Measurements from ENCODE around the gene FCSK.

Gene FCSK

DNA sequence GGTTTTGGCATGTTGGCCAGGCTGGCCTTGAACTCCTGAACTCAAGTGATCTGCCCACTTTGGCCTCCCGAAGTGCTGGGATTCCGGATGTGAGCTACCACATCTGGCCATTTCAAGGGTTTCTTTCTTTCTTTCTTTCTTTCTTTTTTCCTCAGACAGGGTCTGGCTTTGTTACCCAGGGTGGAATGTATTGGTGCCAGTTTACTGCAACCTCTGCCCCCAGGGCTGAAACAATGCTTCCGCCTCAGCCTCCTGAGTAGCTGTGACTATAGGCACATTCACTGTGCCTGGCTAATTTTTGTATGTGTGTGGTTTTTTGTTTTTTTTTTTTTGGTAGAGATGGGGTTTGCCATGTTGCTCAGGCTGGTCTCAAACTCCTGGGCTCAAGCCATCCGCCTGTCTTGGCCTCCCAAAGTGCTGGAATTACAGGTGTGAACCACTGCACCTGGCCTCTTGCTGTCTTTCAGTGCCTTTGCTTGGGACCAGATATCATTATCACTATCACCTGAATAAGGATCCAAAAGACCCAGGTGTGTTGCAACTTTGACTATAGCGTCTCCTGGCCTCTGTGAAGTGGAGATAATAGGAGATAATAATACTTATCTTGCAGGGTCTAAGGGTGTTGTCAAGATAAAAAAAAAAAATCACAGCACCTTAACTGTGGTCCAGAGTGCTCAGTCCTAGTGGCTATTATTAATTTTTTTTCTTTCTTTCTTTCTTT lies 3.2 kb downstream of the FCSK start:
- DNase-seq, result no peak

DNA sequence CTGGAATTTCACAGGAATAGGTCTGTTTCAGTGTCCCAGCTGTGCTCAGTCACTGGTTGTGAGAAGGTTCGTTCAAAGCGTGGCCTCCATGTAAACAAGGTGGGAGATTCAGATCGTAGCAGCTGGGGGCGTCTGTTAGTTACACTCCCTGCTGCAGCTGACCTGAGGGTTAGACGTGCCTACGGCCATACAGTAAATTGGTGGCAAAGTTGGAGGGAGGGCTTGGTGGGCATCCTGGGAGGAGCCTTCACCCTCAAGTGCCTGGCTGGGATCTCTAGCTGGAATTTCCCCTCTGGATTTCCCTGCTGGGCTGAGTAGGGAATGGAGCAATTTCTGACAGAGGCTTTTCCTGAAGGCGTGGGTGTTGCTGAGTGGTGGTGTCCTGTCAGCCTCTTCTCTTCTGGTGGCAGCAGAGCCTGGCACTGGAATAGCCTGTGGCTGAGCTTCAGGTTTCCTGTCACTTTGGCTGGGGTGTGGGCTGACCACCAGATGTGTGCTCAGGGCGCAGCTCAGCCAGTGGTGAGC lies 6.4 kb downstream of the FCSK start:
- DNase-seq, result no peak

DNA sequence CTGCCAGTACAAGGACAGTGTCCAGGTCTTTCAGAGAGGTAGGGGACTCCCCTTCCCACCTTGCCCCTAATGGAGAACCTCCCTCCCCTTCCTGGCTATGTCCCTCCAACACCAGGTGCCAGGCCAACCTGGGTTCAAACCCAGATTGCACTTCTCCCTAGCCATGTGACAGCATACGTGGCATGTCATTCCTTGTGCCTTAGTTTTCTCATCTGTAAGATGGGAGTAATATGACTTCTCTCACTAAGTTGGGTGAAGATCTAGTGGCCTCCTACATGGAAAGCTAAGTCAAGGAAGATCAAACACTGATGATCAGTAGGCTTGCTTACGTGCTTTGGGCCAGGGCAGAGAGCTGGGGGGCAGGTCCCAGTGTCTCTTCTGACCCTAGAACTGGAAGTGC lies 8.8 kb downstream of the FCSK start:
- DNase-seq, result no peak

DNA sequence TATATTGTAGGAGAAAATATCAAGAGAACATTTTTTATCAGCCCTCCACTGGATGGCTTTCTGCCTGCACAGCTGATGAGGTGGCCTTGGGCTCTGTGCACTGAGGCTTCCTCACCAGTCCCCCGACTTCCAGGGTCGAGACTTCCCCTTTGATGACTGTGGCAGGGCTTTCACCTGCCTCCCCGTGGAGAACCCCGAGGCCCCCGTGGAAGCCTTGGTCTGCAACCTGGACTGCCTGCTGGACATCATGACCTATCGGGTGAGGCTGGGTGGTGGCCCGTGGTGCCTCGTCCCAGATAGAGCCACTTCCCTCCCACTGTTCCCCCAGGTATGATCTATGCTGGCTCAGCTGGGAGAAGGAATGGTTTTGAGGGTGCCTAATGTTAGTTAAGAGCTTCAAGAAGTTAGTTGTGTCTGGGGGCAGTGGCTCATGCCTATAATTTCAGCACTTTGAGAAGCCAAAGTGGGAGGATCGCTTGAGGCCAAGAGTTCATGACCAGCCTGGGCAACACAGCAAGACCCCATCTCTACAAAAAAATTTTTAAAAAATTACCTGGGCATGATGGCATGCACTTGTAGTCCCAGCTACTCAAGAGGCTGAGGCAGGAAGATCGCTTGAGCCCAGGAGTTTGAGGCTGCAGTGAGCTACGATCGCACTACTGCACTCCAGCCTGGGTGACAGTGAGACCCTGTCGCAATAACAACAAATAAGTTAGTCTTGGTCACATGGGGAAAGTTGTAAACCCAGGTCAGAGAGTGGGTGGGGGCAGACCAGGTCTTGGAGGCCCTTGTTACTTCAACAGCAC lies 11.8 kb downstream of the FCSK start:
- DNase-seq, result no peak

DNA sequence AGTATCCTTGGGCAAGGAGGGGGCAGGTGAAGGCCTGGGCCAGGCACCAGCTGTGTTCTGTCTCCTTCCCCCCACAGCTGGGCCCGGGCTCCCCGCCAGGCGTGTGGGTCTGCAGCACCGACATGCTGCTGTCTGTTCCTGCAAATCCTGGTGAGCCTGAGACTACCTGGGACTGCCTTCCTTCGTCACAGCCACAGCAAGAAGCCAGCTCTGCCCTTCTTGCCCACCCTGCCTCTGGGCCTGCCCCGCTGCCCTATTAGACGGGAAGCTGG lies 12.3 kb downstream of the FCSK start:
- DNase-seq, result no peak

DNA sequence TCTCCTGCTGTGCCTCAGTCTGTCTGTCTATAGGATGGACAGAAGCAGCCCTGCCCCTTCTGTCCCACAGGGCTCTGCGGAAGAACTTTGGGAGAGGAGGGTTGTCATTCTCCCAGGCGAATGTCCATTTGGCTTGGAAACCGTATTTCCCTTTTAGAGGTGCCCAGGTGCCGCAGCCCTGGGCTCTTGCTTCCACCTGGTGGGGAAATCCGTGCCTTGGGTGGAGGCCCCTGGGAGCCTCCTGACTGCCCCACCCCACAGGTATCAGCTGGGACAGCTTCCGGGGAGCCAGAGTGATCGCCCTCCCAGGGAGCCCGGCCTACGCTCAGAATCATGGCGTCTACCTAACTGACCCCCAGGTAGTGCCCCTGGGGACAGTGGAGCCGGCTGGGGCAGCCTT lies 12.7 kb downstream of the FCSK start:
- DNase-seq, result no peak

DNA sequence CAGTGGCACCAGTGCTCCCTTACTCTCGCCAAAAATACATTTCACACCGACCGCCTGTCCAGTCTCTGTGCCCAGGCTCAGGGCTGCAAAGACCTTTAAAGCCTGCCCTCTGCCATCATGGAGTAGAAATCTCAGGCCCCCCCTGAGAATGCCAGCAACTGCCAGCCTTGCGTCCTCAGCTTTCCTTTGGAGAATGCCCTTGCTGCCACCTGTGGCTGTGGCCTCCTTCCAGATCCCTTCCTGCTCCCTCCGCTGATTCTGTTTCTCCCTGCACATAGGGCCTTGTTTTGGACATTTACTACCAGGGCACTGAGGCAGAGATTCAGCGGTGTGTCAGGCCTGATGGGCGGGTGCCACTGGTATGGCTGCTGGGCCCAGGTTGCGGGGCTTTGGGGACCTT lies 13.2 kb downstream of the FCSK start:
- DNase-seq, result no peak

DNA sequence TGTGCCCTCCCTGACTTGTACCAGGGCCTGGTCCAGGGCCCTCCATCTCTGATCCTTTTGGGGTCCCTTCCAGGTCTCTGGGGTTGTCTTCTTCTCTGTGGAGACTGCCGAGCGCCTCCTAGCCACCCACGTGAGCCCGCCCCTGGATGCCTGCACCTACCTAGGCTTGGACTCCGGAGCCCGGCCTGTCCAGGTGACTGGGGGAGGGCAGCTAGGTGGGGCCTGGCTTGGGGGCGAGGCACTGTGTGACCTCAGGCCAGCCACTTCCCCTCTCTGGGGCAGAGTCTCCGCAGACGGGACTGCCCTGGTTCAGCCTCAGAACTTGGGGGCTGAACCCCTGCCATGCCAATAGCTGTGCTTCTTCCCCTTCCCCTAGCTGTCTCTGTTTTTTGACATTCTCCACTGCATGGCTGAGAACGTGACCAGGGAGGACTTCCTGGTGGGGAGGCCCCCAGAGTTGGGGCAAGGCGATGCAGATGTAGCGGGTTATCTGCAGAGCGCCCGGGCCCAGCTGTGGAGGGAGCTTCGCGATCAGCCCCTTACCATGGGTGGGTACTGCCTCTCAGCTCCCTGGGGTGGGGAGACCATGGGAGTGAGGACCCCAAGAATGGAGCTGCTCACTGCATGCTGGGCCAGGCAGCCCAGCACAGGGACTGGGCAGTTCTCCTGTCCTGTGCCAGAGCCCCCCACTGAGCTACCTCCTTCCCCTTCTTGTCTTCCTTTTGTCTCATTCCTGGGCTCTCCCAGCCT lies 14.6 kb downstream of the FCSK start:
- DNase-seq, result no peak

DNA sequence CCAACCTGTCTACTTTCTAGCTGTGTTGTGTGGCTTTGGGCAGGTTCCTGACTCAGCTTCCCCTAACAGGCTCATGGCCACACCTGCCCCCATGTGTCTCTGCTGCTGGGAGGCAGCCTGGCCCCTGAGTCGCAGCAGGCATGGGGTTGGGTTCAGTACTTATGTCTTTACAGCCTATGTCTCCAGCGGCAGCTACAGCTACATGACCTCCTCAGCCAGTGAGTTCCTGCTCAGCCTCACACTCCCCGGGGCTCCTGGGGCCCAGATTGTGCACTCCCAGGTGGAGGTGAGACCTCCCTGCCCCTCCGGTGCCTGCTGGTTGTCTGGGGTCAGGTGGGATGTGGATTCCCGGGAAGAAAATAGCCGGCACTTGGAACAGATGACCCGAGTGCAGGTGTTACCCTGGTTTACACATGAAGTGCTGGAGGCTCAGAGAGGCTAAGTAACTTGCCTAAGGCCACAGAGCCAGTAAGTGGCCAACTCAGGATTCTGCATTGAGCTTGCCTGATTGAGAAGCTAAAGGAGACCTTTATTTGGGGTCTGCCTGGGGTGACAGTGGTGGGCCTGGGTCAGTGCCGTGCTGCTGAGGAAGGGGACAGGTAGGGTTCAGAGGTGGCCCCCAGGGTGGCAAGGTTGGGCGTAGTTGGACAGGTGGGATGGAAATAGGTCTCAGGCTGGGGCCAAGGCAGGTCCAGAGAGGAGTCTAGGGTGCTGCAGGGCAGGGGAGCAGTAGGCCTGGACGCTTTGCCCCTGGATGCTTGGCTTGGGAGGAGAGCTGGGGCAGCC lies 15.9 kb downstream of the FCSK start:
- DNase-seq, result no peak

DNA sequence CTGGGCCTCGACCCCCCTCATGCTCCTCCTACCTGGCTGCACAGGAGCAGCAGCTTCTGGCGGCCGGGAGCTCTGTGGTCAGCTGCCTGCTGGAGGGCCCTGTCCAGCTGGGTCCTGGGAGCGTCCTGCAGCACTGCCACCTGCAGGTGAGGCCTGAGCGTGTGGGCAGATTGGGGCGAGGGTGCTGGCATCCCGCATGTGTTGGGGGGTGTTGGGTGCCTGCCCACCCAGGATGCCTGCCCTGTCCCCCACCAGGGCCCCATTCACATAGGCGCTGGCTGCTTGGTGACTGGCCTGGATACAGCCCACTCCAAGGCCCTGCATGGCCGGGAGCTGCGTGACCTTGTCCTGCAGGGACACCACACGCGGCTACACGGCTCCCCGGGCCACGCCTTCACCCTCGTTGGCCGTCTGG lies 16.5 kb downstream of the FCSK start:
- DNase-seq, result no peak

DNA sequence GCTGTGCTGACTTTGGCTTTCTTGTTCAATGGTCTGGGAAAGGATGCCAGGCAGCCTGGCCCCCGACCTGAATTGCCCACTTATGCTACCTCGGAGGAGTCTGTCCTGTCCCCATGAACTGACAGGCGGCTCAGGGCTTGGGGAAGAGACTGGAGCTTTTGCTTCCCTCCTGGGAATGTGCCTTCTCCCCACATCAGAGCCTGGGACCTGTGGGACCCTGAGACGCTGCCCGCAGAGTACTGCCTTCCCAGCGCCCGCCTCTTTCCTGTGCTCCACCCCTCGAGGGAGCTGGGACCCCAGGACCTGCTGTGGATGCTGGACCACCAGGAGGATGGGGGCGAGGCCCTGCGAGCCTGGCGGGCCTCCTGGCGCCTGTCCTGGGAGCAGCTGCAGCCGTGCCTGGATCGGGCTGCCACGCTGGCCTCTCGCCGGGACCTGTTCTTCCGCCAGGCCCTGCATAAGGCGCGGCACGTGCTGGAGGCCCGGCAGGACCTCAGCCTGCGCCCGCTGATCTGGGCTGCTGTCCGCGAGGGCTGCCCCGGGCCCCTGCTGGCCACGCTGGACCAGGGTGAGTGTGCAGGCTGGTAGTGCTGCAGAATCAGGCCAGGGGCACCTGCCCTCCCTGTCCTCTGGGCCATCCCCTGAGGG lies 18.5 kb downstream of the FCSK start:
- DNase-seq, result no peak

DNA sequence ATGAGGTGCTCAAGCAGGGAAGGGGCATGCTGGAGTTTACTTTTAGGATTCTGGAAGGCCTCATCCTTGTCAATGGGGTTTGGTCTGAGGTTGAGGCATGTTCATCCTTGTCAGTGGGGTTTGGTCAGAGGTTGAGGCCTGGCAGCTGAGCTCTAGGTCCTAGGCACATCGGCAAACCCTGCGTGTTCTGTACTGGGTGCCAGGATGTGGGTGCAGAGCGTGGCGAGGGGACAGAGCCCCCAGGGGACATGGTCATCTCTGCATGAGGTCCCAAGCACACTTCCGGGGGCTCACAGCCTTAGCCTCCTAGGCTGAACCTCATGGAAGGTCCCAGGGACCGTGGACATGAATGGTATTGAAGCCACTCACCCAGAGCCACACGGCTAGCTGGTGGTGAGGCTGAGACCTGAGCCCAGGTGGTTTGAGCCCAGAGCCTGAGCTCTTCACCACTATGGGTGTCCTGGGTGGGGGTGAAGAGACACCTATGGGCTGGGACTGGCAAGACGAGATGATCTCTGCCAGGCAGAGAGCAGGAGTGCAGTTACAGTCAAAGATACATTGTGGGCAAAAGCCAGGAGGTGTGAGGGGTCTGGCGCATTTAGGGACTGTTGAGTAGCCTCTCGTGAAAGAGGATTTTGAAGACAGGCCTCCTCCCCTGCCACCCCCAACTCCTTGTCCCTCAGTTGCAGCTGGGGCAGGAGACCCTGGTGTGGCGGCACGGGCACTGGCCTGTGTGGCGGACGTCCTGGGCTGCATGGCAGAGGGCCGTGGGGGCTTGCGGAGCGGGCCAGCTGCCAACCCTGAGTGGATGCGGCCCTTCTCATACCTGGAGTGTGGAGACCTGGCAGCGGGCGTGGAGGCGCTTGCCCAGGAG lies 19.3 kb downstream of the FCSK start:
- DNase-seq, result no peak

DNA sequence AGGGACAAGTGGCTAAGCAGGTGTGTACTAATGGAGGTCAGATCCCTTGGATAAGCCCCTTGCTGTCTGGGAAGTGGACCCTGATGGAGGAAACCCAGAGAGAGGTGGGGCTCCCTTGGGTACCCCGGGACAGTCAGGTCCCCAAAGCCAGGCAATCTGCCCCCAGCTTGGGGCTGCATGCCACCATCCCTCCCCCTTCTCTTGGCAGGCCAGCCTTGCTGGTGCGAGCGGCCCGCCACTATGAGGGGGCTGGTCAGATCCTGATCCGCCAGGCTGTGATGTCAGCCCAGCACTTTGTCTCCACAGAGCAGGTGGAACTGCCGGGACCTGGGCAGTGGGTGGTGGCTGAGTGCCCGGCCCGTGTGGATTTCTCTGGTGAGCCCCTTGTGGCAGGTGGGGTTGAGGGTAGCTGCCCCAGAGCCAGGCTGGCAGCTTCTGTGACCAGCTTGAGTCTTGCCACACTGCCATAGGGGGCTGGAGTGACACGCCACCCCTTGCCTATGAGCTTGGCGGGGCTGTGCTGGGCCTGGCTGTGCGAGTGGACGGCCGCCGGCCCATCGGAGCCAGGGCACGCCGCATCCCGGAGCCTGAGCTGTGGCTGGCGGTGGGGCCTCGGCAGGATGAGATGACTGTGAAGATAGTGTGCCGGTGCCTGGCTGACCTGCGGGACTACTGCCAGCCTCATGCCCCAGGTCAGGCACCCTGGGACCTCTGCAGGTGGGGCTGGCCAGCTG lies 20.1 kb downstream of the FCSK start:
- no peak for DNase-seq

DNA sequence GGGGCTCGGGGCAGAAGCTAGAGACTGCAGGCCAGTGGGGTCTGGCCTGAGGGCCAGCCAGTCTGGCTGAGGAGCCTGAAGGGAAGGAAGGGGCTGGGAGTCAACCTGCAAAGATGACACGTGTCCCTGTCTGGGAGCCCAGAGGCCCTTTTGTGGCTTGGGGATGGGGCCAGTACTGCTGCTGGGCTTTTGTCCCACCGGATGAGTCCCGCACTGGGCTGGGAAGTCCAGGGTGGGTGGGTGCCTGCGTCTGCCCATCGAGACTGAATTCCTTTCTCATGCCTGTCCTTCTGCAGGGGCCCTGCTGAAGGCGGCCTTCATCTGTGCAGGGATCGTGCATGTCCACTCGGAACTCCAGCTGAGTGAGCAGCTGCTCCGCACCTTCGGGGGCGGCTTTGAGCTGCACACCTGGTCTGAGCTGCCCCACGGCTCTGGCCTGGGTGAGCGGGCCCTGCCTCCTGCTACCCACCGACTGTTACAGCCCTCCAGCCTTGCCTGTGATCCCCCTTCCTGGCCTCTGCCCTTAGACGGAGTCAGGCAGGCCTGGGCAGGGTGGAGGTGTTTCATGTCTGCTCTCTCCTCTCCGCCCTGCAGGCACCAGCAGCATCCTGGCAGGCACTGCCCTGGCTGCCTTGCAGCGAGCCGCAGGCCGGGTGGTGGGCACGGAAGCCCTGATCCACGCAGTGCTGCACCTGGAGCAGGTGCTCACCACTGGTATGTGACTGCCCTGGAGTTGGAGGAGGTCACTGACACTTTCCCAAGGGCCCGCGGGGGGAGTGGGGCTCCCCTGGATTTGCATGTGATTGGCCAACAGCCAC lies 20.9 kb downstream of the FCSK start:
- no peak for DNase-seq

DNA sequence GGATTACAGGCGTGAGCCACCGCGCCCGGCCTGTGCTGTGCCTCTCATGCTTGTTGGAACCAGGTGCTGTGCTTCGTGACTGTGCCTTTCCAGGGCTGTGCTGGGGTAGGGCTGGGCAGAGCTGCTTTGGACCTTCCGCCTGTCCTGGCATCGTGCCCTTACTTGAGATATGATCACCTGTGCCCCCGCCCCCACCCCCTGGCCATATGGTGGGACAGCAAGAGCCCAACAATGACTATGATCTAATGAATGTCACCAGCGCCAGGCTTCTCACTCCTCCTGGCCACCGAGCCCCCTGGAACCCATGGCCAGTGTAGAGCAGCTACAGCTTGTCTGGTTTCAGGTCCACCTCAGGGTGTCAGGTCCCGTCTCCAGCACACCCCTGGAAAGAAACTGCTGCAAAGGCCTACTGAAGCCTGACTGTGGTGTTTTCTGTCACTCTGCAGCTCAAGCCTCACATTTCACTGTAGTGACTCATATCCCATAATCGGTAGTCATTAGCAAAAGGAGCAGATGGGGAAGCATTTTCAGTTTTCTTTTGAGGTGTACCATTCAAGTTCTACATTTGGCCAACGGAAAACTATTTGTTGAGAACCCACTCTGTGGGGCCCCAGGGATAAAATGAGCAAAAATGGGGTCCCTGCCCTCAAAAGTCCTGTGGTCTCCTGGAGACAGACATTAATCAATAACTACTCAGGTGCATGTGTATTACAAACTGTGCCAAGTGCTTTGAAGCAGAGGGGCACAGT lies 22.1 kb downstream of the FCSK start:
- no peak for DNase-seq

DNA sequence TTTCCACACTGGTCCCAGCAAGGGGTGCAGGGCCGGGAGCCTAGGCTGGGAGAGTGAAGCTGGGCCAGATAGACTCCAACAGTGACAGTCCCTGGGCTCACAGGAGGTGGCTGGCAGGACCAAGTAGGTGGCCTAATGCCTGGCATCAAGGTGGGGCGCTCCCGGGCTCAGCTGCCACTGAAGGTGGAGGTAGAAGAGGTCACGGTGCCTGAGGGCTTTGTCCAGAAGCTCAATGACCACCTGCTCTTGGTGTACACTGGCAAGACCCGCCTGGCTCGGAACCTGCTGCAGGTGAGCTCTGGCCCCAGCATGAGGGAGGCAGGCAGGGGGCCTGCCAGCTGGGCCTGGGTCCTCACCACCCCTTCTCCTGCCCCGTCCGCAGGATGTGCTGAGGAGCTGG lies 23.8 kb downstream of the FCSK start:
- DNase-seq, result no peak

DNA sequence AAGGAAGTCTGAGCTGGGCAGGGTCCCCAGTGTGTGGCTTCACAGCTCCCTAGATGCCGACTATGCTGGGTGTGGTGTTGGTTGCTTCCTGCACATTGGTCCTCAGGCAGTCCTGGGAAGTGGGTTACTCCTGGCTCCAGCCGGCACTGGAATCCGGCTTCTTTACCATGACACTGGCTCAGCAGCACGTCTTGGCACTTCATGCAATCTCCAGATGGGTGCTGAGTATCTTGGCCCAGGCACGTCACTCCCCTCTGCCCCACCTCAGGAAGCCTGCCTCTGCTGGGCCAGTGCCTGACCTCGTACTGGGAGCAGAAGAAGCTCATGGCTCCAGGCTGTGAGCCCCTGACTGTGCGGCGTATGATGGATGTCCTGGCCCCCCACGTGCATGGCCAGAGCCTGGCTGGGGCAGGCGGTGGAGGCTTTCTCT lies 24.5 kb downstream of the FCSK start:
- no peak for DNase-seq

DNA sequence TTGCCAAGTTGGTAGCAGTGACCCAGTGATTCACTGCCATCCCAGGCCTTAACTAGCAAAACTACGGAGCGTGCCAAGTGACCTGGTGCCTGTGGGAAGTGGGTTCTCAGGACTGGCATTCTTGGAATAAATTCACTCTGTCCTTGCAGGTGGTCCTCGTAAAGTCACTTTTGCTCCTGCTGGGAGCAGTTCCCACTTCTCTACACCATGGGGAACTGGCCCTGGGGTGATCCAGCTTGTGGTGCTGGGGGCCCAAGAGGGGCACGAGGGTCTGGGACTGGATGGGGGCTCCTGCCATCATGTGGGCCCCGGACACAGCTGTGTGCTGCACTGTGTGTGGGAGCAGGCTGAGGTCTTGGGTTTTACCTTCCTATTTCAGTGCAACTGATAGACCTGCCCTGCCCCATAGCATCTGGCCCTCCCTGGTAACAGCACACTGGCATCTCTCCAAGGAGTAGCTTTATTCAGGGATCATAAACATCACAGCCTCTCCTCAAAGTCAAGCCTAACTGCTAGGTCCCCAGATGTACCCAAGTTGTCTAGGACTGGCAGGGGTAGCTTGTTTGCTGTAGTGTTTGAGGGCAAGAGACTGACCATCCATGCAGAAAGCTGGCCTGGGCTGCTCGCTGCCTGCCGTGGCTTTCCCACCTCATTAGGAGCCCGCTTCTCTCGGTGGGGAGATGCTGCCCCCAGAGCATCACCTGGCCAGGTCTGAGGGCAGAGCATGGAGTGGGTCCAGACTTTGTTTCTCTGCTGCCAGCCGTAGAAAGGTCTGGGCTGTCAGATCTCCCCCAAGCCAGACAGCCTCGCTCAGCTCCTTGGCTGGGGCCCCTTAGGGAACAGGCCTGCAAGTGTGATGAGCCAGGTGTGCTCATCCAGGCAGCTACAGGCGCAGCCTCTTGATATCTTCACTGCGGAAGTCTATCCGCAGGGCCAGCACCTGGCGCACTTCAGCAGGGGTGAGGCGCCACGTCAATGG lies 26.0 kb downstream of the FCSK start:
- no peak for DNase-seq

All from NCI-H187 treated with DMSO at 0.1 percent for 48 hours (cell line).